Frontal cortex (tissue), 4 donors: ENCODE results near the gene NLRP1. TPM values are rescaled to one million over a fixed set of nuclear protein-coding genes. Genes with fewer than 3 reads are reported as not detected.
A peak's percentile ranks its signal among the peaks of the same experiment; 100 is the strongest.

Experiments
- DNase-seq, 2 donors: peaks; one replicate each; pipeline ENCODE4 v3.0.0; 2012; ENCODE audit warnings: low spot score in 2 of 2
- FAIRE-seq: peaks from 2 replicates; lab custom pipeline; 2012; peaks lifted over from hg19 to GRCh38; lab: Jason Lieb, UNC
- total RNA-seq: library from RNA; depleted of rRNA; stranded (reverse); fragments of >200 nt; gene quantifications from one replicate; pipeline ENCODE4 v1.2.3, GENCODE V29; 2014
- donor health status: control.
- donor health status: control.
- donor health status: control.

The NLRP1 gene
- total RNA-seq, 1 donor from 2014 or later: 85.6 TPM

DNA sequence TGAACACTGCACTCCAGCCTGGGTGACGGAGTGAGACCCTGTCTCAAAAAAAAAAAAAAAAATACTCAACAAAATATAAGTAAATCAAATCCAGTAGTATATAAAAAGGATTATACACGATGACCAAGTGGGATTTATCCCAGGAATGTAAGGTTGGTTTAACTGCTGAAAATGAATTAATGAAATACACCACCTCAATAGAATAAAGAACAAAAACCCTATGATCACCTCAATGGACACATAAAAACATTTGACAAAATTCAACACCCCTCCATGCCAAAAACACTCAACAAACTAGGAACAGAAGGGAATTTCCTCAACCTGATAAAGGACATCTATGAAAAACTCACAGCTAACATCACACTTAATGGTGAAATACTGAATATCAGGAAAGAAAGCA lies 91.3 kb downstream of the NLRP1 start:
- no peak for DNase-seq
- FAIRE-seq: no peak

DNA sequence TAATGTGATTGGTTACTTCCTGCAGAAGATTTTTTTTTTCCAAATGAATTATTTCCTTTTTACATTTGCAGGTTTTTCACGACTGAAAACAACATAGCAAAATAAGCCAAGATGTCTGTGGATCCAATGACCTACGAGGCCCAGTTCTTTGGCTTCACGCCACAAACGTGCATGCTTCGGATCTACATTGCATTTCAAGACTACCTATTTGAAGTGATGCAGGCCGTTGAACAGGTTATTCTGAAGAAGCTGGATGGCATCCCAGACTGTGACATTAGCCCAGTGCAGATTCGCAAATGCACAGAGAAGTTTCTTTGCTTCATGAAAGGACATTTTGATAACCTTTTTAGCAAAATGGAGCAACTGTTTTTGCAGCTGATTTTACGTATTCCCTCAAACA lies 95.6 kb downstream of the NLRP1 start:
- no peak for DNase-seq
- no peak for FAIRE-seq

DNA sequence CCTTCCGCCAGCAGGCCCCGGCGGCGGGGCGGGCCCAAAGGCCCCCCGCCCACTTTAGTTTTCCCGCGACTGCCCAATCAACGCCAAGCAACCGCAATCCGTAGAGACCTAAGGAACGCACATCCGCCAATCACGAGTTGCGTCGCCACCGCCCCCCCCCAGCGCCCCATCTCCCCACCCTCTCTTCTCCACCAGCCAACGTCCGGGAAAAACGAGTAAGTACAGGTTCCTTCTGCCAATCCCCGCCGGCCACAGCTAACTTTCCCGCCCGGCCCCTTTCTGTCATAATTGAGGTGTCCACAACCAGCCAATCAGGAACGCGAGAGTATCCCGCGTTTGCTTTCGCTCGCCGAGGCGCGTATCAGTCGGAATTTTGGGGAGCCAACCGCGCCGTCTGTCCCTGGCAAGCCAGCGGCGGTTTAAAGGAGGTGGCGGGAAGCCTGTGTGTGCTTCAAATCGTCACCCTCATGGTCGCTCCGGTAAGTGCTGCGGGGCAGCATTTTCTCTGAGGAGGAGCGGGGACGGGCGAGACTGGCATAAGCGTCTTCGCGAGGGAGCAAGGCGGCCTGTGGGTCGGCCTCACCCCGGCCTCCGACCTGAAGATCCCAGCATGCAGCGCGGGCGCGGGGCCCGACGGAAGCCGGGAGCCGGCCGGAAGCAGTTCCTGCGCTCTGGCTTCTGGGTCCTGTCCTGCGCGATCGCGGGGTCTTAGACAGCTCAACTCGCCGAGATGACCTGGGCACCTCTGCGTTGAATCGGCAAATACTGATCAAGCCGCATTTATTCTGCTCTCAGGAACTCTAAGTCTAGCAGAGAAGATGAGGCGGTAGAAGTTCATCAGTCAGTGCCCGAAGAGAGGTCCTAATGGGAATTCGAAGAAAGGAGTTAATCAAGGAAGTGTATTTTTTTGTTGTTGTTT lies 97.8 kb downstream of the NLRP1 start, which contains the start of gene MIS12:
Gene MIS12 (plus strand): TSS at position 361 of the 919 bp plus-strand sequence. CDS start 2,297 bp downstream, outside the sequence.
- DNase-seq: peak; percentile 97 to 98
- no peak for FAIRE-seq

DNA sequence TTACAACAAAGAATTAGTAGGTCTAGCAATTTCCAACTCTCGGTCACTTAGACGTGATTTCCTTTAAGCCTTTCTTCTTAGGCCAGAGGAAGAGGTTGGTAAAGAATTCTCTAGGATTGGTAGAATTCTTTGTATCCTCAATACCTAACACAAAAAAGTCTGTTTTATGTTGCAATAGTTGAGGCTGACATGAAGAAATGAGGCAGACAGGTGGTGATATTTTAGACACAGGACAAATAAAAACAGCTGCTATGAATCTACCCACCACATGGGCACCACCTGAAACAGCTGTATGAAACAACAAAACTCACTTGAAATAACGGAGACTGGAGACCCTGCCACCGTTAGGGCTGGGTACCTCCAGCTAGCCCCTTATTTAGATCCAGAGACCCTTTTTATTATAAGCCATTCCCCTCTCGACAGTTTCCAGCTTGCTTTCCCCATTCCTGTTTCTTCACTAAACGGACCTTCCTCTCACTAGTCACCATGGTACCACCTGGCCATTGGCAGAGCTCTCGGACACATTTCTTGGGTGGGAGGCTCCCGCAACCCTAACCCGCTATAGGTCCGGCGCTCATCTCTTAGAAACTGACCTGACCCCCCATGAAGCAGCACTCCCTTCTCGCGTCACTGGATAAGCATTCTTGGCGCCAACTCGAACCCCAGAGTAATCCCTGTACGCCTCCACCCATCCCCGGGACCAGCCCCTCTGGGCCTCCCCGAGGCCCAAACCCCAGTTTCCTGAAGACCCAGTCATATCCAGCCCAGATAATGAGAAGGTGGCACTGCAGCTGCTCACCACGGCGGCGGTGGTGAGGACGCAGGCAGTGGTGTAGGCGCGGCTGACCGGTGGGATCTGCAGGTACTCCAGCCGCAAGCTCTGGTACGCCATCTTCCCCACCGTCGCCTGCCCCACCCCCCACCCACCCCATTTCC lies 98.8 kb downstream of the NLRP1 start, which contains the start of gene DERL2:
Gene DERL2 (minus strand): TSS at position 909 of the 936 bp plus-strand sequence. CDS start 17 bp downstream, at position 892.
- no peak for DNase-seq
- FAIRE-seq: no peak

DNA sequence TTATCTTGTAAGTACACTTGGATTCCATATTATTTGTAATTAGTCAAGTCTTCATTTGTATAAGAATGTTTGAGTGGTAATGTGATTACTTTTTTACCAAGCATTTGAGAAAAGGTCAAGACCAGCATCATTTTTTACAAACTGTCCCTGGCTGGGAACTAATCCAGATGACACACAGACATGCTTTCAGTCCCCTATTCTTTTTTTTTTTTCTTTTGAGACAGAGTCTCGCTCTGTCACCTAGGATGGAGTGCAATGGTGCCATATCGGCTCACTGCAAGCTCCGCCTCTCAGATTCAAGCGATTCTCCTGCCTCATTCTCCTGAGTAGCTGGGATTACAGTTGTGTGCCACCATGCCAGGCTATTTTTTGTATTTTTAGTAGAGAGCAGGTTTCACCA lies 102.9 kb downstream of the NLRP1 start:
- DNase-seq: no peak
- no peak for FAIRE-seq

DNA sequence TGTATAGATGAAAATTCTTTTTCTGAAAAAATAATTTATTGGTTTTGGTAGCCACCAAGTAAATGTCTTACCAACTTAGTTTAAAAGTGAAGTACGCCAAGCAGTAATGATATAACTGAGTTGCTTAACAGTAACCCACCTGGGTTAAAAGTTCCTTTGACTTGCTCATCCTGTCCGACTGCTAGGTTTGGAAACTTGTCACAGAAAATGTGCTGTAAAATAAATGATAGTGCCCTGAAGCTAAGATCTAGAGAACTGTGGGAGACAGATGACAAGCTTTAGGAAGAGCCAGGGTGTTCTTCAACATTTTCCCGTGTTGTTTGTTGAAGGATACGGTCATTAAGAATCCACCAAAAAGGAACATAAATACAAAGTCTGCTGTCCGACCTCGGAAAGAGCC lies 103.3 kb downstream of the NLRP1 start:
- FAIRE-seq (no peak), DNase-seq (no peak)

DNA sequence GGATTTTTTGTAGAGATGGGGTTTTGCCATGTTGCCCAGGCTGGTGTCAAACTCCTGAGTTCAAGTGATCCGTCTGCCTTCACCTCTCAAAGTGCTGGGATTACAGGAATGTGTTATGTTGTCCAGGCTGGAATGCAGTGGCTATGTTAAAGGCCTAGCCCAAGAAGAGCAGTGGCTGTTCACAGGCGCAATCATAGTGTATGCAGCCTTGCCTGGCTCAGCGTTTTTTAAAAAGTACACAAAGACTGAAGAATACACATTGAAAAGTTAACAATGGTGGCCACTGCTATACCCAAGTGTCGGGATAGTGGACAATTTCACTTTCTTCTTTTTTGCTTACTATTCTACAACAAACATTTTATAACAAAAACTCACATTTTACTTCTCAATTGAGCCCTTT lies 105.3 kb downstream of the NLRP1 start:
- FAIRE-seq: no peak
- no peak for DNase-seq

DNA sequence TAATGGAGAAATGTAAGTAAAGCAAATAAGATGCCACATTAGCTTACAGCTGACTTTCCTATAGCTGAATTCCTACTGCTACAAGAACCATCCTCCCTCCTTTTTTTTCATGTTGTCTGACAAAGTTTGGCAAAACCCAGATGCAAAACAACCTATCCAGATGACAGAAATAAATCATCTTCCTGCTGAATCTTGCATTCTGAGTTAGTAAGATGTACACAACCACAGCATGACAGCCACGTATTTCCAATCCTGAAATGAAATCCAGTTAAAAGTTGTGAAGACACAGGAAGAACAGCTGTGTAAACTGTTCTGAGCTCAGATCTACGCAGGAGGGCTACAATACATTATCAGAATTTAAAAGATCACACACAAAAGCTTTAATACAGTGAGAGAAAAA lies 110.4 kb downstream of the NLRP1 start:
- DNase-seq (no peak), FAIRE-seq (no peak)

DNA sequence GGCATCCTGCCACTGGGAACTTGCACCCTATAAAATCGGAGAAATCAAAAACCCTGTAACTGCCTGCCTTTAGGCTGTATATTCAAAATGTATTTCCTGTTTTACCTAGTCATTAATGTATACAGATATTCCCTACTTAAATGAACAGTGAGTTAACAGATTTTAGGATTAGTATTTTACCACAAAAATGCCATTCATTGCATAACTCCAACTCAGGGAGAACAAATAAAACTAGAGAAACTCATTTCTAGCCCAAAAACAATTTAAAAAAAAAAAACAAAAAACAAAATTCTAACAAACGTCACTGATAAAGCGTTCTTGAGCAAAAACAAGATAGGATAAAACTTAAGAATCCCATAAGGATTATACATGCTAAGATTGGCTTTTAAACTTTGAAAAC lies 111.8 kb downstream of the NLRP1 start:
- DNase-seq (no peak), FAIRE-seq (no peak)

DNA sequence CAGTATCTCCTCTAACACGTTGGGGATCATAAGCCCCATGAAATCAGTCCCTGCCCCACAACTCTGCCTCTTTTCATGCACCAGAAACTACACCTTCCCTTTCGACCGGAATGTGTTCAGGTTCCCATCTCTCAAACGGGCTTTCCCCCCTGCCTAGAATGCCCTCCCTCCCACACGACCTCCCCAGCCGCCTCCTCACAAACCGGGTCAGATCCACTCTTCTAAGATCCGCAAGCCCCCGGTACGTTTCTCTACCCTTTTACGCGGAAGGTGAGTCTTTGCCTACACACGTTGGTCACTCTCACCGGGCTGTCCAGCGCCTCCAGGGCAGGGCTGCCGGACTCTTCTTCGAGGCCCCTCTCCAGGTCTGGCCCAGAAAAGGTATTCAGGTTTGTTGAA lies 116.2 kb downstream of the NLRP1 start:
- FAIRE-seq: no peak
- no peak for DNase-seq

DNA sequence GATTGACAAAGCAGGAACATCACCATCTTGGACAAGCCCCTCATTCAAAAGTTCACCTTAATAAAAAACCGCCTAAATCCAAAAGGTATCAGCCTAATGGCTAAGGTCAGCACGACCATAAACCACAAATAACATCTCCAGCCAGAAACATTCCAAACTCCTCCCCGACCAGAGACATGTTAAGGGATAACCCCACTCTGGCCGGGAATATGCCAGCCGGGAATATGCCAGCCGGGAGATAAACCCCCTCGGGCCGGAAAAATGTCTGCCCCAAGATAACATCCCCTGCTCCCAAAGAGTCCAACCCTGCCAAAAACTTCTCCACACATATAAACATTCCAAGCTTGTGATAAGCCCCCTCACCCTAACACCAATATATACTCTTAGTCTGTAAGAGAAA lies 116.9 kb downstream of the NLRP1 start:
- DNase-seq: no peak
- no peak for FAIRE-seq

DNA sequence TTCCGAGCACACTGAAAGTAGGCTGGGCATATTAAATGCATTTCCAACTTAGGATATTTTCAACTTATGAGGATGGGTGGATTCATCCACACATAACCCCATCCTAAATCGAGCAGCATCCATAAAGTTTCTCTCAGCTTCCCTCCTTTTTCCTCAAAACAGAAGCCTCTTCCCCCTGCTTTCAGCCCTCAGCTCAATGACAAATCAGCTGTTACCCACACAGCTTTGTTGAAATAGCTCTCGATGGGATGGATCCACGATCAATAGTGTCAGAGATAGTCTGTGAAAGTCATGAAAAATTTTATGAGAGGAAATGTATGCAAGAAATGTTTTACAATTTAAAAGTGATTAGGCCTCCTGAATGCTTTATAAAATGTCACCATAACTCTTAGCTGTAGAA lies 118.0 kb downstream of the NLRP1 start:
- FAIRE-seq: no peak
- DNase-seq: no peak

DNA sequence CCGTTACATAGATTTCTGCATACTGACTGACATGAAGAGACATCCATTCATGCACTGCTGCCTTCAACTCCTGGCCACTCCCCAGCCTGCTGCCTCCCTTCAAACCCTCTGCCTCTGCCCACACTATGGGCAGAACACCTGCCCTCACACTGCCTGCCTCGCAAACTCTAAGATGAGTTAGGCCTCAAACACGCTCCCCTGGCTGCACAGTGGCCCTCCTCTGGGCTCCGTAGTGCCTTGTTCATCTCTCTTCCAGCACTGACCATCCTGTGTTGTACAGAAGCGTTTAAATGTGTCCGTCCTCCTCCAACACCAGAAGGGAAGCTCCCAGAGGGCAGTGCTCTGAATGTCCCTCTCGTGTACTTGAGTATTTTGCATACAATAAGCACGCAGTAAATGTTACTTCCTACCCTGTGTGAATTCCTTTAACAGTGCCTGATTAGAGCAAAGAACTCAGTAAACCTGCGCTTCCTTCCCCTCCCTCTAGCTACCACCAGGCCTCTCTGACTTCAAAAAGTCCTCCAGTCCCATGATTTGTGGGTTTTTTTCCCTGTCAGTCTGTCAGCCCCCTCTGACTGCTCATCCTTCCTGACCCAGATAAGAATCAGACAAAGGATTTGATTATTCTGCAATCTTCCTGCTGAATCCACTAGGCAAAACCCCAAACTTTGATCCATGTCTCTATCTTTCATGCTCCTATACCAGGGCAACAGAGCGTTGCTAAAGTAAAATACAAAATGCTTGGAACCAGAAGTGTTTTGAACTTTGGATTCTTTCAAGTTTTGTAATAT lies 119.4 kb downstream of the NLRP1 start:
- no peak for FAIRE-seq
- DNase-seq: no peak

Other genes with a start within 250 kb of the NLRP1 start
- gene NUP88, start 164.8 kb downstream of the NLRP1 start, total RNA-seq: 90.9 TPM
- 74.6 TPM for gene RPAIN, start 164.3 kb downstream of the NLRP1 start, total RNA-seq
- gene C1QBP, start 145.4 kb downstream of the NLRP1 start, total RNA-seq: 172 TPM
- gene DHX33, start 115.5 kb downstream of the NLRP1 start, total RNA-seq: 12.6 TPM
- 55.8 TPM for gene DERL2, start 98.3 kb downstream of the NLRP1 start, total RNA-seq
- gene MIS12, start 97.9 kb downstream of the NLRP1 start, total RNA-seq: 24.5 TPM